ENCODE data around the gene FBXW7.

FBXW7 gene

GRCh38 chr4:152485726-152486276 is 50.1 kb downstream of the FBXW7 start:
- Histone ChIP-seq H3K36me3 (ENCODE audit: control insufficient read depth, low read depth, low read length) (no peaks in the 10 kb centered on the region), H3K9me3 (ENCODE audit: control insufficient read depth, low read depth, low read length) (no peaks in the 10 kb centered on the region), H3K4me1 (ENCODE audit: control insufficient read depth, low read depth, low read length) (no peaks in the 10 kb centered on the region), H3K27ac (ENCODE audit: low read length) (no peak overlapping the region), H3K9ac (ENCODE audit: low read length) (no peak overlapping the region), H3K27me3 (ENCODE audit: control insufficient read depth, insufficient read depth, low read length) (no peaks in the 10 kb centered on the region), H3K4me3 (ENCODE audit: low read length) (no peak overlapping the region)

GRCh38 chr4:152482211-152482610 is 53.7 kb downstream of the FBXW7 start:
- Histone ChIP-seq H3K27ac (ENCODE audit: low read length) (no peak overlapping the region), H3K4me3 (ENCODE audit: low read length) (no peak overlapping the region), H3K27me3 (ENCODE audit: control insufficient read depth, insufficient read depth, low read length) (no peaks in the 10 kb centered on the region), H3K36me3 (ENCODE audit: control insufficient read depth, low read depth, low read length) (no peaks in the 10 kb centered on the region), H3K9me3 (ENCODE audit: control insufficient read depth, low read depth, low read length) (no peaks in the 10 kb centered on the region), H3K9ac (ENCODE audit: low read length) (no peak overlapping the region), H3K4me1 (ENCODE audit: control insufficient read depth, low read depth, low read length) (no peaks in the 10 kb centered on the region)

- Histone ChIP-seq H3K4me1 (ENCODE audit: control insufficient read depth, low read depth, low read length) (peaks cover 3% of the 10 kb centered on the region), H3K36me3 (ENCODE audit: control insufficient read depth, low read depth, low read length) (no peaks in the 10 kb centered on the region), H3K9me3 (ENCODE audit: control insufficient read depth, low read depth, low read length) (no peaks in the 10 kb centered on the region), H3K9ac (ENCODE audit: low read length) (no peak overlapping the region), H3K27ac (ENCODE audit: low read length) (no peak overlapping the region), H3K4me3 (ENCODE audit: low read length) (no peak overlapping the region), H3K27me3 (ENCODE audit: control insufficient read depth, insufficient read depth, low read length) (no peaks in the 10 kb centered on the region)
Measured at GRCh38 chr4:152480901-152481300, 55.0 kb downstream of the FBXW7 start.

GRCh38 chr4:152480326-152480725 is 55.6 kb downstream of the FBXW7 start:
- H3K9ac ChIP-seq (ENCODE audit: low read length): no peak overlapping the region
- no peak overlapping the region for H3K27ac ChIP-seq (ENCODE audit: low read length)

DNA sequence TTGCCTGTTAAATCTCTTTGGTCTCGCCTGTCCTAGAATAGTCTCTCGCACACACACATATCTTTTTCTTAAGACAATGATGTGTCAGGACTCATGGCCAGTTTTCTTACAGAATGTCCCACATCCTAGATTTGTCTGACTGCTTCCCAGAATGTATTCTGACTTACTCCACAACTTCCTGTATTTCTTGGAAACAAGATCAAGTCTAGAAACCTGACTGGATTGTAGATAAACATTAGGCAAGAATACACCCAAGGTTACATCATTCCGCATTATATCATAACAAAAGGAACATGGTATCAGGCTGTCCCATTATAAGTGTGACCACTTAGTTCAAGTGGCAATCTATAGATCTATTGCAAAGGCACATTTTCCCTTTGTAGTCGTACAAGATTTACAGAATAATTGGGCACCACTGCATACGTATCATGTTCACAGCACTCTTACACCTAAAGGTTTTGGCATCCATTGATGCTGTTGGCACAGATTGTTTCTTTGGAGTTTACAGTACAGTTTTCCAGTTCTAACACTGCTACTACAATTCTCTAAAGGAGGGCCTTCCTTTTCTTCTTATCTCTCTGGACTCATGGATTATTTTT is 56.4 kb downstream of the FBXW7 start:
- Histone ChIP-seq H3K4me3 (ENCODE audit: low read length) (no peak overlapping the region), H3K27ac (ENCODE audit: low read length) (no peak overlapping the region), H3K9me3 (ENCODE audit: control insufficient read depth, low read depth, low read length) (no peaks in the 10 kb centered on the region), H3K4me1 (ENCODE audit: control insufficient read depth, low read depth, low read length) (peaks cover 3% of the 10 kb centered on the region), H3K9ac (ENCODE audit: low read length) (no peak overlapping the region), H3K27me3 (ENCODE audit: control insufficient read depth, insufficient read depth, low read length) (no peaks in the 10 kb centered on the region), H3K36me3 (ENCODE audit: control insufficient read depth, low read depth, low read length) (no peaks in the 10 kb centered on the region)

More at GRCh38 chr4:152480326-152480725, 55.6 kb downstream of the FBXW7 start:
- no peak overlapping the region for H3K4me3 ChIP-seq (ENCODE audit: low read length)
- H3K9me3 ChIP-seq (ENCODE audit: control insufficient read depth, low read depth, low read length): no peaks in the 10 kb centered on the region
- no peaks in the 10 kb centered on the region for H3K27me3 ChIP-seq (ENCODE audit: control insufficient read depth, insufficient read depth, low read length)
- no peaks in the 10 kb centered on the region for H3K36me3 ChIP-seq (ENCODE audit: control insufficient read depth, low read depth, low read length)
- H3K4me1 ChIP-seq (ENCODE audit: control insufficient read depth, low read depth, low read length): peaks cover 3% of the 10 kb centered on the region

- no peak overlapping the region for H3K27ac ChIP-seq (ENCODE audit: low read length)
- H3K36me3 ChIP-seq (ENCODE audit: control insufficient read depth, low read depth, low read length): no peaks in the 10 kb centered on the region
- no peak overlapping the region for H3K4me3 ChIP-seq (ENCODE audit: low read length)
- H3K27me3 ChIP-seq (ENCODE audit: control insufficient read depth, insufficient read depth, low read length): no peaks in the 10 kb centered on the region
- H3K9ac ChIP-seq (ENCODE audit: low read length): no peak overlapping the region
- H3K9me3 ChIP-seq (ENCODE audit: control insufficient read depth, low read depth, low read length): no peaks in the 10 kb centered on the region
- peaks cover 3% of the 10 kb centered on the region for H3K4me1 ChIP-seq (ENCODE audit: control insufficient read depth, low read depth, low read length)
Measured at GRCh38 chr4:152478461-152479237, 57.2 kb downstream of the FBXW7 start.

DNA sequence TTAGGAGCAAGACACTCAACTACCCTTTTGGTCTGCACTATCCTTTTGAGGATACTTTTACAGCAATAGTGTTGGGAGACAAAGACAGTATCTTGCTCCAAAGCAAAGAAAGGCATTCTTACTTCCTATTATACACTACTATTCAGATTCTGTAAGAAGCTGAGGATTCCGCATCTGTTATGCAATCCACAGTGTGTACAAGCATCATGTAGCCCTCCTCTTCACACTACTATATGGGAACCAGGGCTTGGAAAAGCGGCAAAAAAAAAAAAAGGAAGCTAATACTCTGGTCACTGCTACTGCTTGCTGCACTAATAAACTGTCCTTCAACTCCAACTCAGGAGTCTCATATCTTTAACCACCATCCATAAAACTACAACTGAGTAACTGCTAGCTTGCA is 59.1 kb downstream of the FBXW7 start:
- no peak overlapping the region for H3K27ac ChIP-seq (ENCODE audit: low read length)
- peaks cover 3% of the 10 kb centered on the region for H3K4me1 ChIP-seq (ENCODE audit: control insufficient read depth, low read depth, low read length)
- H3K4me3 ChIP-seq (ENCODE audit: low read length): no peak overlapping the region
- H3K9me3 ChIP-seq (ENCODE audit: control insufficient read depth, low read depth, low read length): no peaks in the 10 kb centered on the region
- no peaks in the 10 kb centered on the region for H3K36me3 ChIP-seq (ENCODE audit: control insufficient read depth, low read depth, low read length)
- H3K27me3 ChIP-seq (ENCODE audit: control insufficient read depth, insufficient read depth, low read length): no peaks in the 10 kb centered on the region
- no peak overlapping the region for H3K9ac ChIP-seq (ENCODE audit: low read length)

- Histone ChIP-seq H3K36me3 (ENCODE audit: control insufficient read depth, low read depth, low read length) (no peaks in the 10 kb centered on the region), H3K4me3 (ENCODE audit: low read length) (no peak overlapping the region), H3K4me1 (ENCODE audit: control insufficient read depth, low read depth, low read length) (no peaks in the 10 kb centered on the region), H3K27ac (ENCODE audit: low read length) (no peak overlapping the region), H3K9ac (ENCODE audit: low read length) (no peak overlapping the region), H3K9me3 (ENCODE audit: control insufficient read depth, low read depth, low read length) (no peaks in the 10 kb centered on the region), H3K27me3 (ENCODE audit: control insufficient read depth, insufficient read depth, low read length) (no peaks in the 10 kb centered on the region)
Measured at GRCh38 chr4:152471251-152471792, 64.6 kb downstream of the FBXW7 start.

GRCh38 chr4:152468408-152468807 is 67.5 kb downstream of the FBXW7 start:
- H3K9me3 ChIP-seq (ENCODE audit: control insufficient read depth, low read depth, low read length): no peaks in the 10 kb centered on the region
- H3K36me3 ChIP-seq (ENCODE audit: control insufficient read depth, low read depth, low read length): no peaks in the 10 kb centered on the region
- no peaks in the 10 kb centered on the region for H3K27me3 ChIP-seq (ENCODE audit: control insufficient read depth, insufficient read depth, low read length)
- H3K9ac ChIP-seq (ENCODE audit: low read length): no peak overlapping the region
- H3K27ac ChIP-seq (ENCODE audit: low read length): no peak overlapping the region
- H3K4me3 ChIP-seq (ENCODE audit: low read length): no peak overlapping the region
- no peaks in the 10 kb centered on the region for H3K4me1 ChIP-seq (ENCODE audit: control insufficient read depth, low read depth, low read length)

DNA sequence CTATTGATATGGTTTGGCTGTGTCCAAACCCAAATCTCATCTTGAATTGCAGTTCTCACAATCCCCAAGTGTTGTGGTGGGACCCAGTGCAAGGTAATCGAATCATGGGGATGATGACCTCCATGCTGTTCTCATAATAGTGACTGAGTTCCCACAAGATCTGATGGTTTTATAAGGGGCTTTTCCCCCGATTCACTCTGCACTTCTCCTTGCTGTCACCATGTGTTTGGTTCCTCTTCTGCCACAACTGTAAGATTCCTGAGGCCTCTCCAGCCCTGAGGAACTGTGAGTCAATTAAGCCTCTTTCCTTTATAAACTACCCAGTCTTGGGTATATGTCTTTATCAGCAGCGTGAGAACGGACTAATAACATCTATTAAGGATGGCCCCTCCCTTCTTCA is 68.8 kb downstream of the FBXW7 start:
- Histone ChIP-seq H3K27ac (ENCODE audit: low read length) (no peak overlapping the region), H3K9ac (ENCODE audit: low read length) (no peak overlapping the region), H3K4me3 (ENCODE audit: low read length) (no peak overlapping the region), H3K9me3 (ENCODE audit: control insufficient read depth, low read depth, low read length) (no peaks in the 10 kb centered on the region), H3K4me1 (ENCODE audit: control insufficient read depth, low read depth, low read length) (no peaks in the 10 kb centered on the region), H3K27me3 (ENCODE audit: control insufficient read depth, insufficient read depth, low read length) (no peaks in the 10 kb centered on the region), H3K36me3 (ENCODE audit: control insufficient read depth, low read depth, low read length) (no peaks in the 10 kb centered on the region)

- Histone ChIP-seq H3K9ac (ENCODE audit: low read length) (no peak overlapping the region), H3K27ac (ENCODE audit: low read length) (no peak overlapping the region)
Measured at GRCh38 chr4:152464030-152464823, 71.7 kb downstream of the FBXW7 start.

More at GRCh38 chr4:152464030-152464823, 71.7 kb downstream of the FBXW7 start:
- Histone ChIP-seq H3K36me3 (ENCODE audit: control insufficient read depth, low read depth, low read length) (no peaks in the 10 kb centered on the region), H3K4me3 (ENCODE audit: low read length) (no peak overlapping the region), H3K27me3 (ENCODE audit: control insufficient read depth, insufficient read depth, low read length) (no peaks in the 10 kb centered on the region), H3K4me1 (ENCODE audit: control insufficient read depth, low read depth, low read length) (no peaks in the 10 kb centered on the region), H3K9me3 (ENCODE audit: control insufficient read depth, low read depth, low read length) (no peaks in the 10 kb centered on the region)
